HG03469 (cell line): ENCODE measurements around the gene DROSHA.
A peak's percentile ranks its signal among the peaks of the same experiment; 100 is the strongest.
"Not testable (repeated sequence)": the region's sequence is repeated elsewhere in the genome, so short reads cannot be mapped to it uniquely, and the experiment has no call there.

Source experiments
- ATAC-seq: cut with Tn5 transposase; IDR thresholded peaks from one replicate; pipeline ENCODE4 v1.9.1; 2021; ENCODE audit warnings: mild to moderate bottlenecking, moderate library complexity, moderate number of reproducible peaks; ENCODE audit not compliant: unreplicated experiment

The DROSHA gene

GRCh38 chr5:31531888-31532547 is at the start of gene DROSHA, which contains the start of gene C5orf22:
DROSHA (minus strand) TSS chr5:31532093; CDS start chr5:31529059, 3,034 bp downstream.
C5orf22 (plus strand) TSS chr5:31532301; CDS start chr5:31532393, 92 bp downstream.
- ATAC-seq, result peak; percentile 92

GRCh38 chr5:31579558-31579957 is 47.7 kb upstream of the DROSHA start:
- no peak for ATAC-seq

DNA sequence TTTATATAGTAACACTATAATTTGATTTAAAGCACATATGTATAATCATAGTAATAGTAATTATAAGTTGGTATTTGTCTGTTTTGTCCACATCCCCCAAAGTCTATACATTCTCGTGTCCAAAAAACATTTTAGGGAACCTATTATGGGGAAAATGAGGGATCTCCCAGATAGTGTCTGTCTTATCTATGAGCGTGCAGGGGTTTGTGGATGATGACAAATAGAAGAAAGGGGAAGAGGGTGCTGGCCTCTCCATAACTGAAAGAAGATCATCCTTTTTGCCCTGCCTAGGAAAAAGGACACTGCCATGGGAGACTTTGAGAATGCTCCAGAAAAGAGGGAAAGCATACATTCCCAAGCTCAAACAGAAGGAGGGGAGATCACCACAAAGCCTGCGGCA is 45.5 kb upstream of the DROSHA start:
- ATAC-seq, result no peak

GRCh38 chr5:31574772-31575171 is 42.9 kb upstream of the DROSHA start:
- ATAC-seq, result no peak

DNA sequence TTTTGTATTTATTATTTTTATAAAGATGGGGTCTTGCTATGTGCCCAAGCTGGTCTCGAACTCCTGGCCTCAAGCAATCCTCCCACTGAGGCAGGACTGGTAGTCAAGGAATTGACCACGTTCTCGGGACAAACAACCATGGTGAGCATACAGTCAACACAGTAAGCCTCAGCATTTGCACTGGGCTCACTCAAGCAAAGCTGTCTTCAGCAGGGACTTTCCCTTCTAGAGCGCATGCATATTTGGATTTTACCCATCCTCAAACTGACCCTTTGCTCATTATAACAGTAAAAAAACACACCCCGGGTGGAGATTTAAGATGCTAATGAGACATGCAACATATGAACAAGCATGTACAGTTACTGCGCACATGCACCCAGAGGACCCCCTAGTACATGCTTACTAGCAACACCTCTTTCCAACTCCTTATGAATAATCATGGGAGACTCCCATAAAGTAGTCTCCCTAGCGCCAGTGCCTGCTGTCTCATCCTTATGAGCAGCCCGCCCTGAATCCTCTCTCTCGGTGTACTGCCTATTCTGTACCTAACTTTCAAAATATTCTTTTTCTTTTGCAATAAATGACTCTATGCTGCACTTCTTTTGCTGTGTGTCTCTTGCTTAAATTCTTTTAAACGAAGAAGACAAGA is 41.7 kb upstream of the DROSHA start:
- ATAC-seq, result peak; percentile 96

- no peak for ATAC-seq
These were observed 37.2 kb upstream of the DROSHA start for GRCh38 chr5:31569068-31569467.

DNA sequence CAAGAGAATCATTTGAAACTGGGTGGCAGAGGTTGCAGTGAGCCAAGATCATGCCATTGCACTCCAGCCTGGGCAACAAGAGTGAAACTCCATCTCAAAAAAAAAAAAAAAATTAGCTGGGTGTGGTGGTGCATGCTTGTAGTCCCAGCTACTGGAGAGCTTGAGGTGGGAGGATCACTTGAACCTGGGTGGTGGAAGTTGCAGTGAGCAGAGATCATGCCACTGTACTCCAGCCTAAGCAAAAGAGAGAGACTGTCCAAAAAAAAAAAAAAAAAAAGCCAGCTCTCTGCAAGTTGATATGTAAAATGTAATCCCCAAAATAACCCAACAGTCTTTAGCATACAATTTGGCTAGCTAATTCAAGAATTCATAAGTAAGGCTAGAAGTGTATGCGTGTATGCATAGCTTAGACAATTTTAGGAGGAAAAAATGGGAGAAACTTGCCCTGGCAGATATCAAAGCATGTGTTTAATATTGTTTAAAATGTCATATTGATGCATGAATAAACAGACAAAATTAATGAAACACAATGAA is 36.5 kb upstream of the DROSHA start:
- ATAC-seq, result no peak

DNA sequence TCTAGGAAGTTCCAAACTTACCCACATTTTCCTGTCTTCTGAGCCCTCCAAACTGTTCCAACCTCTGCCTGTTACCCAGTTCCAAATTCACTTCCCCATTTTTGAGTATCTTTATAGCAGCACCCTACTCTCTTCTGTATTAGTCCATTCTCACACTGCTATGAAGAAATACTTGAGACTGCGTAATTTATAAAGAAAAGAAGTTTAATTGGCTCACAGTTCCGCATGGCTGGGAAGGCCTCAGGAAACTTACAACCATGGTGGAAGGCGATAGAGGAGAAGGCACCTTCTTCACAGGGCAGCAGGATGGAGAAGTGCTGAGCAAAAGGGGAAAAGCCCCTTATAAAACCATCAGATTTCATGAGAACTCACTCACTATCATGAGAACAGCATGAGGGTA is 34.5 kb upstream of the DROSHA start:
- not testable (repeated sequence) for ATAC-seq

- ATAC-seq, result no peak
These were observed 31.3 kb upstream of the DROSHA start for GRCh38 chr5:31563216-31563615.

DNA sequence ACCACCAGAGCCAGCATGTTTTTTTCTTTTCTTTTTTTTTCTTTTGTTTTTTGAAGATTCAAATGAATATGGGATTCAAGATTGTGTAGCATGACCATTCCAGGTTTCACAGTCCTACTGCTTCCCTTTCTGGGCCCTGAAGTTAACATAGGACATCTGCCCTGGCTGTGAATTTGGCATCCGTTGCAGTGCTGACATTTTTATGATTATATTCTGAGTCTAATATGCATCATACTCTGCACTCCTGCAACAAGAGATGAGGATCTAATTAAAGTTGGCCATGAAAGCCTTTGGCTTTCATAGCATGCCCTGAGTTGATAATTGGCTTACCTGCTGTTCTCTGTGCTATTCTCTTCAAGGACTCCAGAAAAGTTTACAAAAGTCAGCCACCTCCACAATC is 30.1 kb upstream of the DROSHA start:
- no peak for ATAC-seq

DNA sequence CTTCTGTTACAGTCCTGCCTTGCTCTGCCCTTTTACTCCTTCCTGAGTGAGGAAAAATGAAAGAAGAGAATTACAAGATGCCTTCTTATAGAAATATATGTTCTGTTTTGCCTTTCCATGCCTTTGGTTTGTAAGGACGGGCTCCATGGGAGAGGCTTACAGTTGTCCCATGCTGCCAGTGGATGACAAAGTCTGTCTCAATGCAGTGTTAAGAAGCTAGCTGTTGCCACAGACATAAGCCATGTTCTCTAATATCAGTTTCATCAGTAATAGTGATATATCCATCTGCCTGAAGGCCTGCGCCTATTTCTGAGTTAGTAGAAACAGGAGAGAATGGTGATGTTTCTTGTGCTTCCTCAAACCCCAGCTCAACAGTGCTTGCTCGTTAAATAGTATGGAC is 28.0 kb upstream of the DROSHA start:
- no peak for ATAC-seq

DNA sequence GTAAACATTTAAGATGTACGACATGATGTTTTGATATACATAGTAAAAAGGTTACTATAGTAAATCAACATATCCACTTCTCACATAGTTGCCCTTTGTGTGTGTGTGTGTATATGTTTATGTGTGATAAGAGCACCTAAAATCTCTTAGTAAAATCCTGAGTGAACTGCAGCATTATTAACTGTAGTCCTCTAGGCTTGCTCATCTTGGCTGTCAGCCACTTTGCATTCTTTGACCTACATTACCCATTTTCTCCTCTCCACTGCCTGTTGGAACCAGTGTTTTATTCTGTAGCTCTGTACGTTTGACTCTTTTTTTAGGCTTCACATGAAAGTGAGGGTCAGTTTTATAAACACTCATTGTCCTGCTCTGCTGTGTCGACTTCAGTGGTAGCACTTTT is 24.6 kb upstream of the DROSHA start:
- no peak for ATAC-seq

- no peak for ATAC-seq
These were observed 22.7 kb upstream of the DROSHA start for GRCh38 chr5:31554552-31554951.

- no peak for ATAC-seq
These were observed 22.0 kb upstream of the DROSHA start for GRCh38 chr5:31553863-31554262.

GRCh38 chr5:31551878-31552277 is 20.0 kb upstream of the DROSHA start:
- ATAC-seq, result no peak

DNA sequence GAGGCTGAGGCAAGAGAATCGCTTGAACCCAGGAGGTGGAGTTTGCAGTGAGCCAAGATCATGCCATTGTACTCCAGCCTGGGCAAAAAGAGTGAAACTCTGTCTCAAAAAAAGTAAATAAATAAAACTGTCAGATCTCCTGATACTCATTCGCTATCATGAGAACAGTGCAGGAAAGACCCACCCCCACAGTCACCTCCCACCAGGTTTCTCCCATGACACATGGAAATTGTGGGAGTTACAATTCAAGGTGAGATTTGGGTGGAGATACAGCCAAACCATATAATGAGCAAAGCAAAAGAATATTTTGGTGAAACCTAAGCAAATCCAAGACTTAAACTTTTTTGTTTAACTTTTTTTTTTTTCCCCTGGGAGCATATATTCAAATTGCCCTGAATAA is 17.2 kb upstream of the DROSHA start:
- not testable (repeated sequence) for ATAC-seq

- no peak for ATAC-seq
These were observed 6.0 kb upstream of the DROSHA start for GRCh38 chr5:31537851-31538250.

DNA sequence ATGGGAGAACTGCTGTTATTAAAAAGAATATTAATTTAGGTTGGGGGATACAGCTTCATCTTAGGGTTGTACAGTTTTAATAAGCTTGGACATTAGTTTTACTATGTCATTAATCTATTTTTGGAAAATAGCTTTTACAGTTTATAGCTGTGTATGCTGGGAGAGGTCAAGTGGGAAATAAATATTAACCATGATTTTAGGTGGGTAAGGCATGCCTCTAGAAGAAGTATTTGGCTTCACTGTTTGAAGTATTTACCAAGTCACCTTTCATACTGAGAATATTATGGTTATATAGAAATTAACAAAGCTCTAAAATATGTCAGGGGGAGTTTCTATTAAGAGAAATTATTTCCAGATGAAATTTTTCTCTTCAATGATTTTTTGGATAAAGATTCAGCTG is 5.5 kb upstream of the DROSHA start:
- ATAC-seq, result no peak

GRCh38 chr5:31536873-31537272 is 5.0 kb upstream of the DROSHA start:
- ATAC-seq, result no peak

DNA sequence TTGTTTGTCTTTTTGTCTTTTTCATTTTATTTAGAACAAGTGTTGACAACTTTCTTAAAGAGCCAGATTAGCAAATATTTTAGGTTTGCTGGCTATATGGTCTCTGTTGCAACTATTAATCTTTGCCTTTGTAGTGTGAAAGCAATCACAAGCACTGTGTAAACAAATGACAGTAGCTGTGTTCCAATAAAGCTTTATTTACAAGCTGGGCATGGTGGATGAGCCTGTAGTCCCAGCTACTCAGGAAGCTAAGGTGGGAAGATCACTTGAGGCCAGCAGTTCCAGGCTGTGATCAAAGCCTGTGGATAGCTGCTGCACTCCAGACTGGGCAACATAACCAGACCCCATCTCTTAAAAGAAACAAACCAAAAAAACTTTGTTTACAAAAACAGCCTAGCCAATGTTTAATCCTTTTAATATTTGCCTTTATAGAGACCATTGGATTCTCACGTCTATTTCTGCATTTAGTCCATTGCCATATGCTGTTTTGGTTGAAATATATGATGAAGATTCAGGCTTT is 2.7 kb upstream of the DROSHA start:
- no peak for ATAC-seq

GRCh38 chr5:31531543-31531887 is 378 bp downstream of the DROSHA start:
- ATAC-seq, result peak; percentile 18
